Measurements from ENCODE around the gene PTGIR.

The PTGIR gene

DNA sequence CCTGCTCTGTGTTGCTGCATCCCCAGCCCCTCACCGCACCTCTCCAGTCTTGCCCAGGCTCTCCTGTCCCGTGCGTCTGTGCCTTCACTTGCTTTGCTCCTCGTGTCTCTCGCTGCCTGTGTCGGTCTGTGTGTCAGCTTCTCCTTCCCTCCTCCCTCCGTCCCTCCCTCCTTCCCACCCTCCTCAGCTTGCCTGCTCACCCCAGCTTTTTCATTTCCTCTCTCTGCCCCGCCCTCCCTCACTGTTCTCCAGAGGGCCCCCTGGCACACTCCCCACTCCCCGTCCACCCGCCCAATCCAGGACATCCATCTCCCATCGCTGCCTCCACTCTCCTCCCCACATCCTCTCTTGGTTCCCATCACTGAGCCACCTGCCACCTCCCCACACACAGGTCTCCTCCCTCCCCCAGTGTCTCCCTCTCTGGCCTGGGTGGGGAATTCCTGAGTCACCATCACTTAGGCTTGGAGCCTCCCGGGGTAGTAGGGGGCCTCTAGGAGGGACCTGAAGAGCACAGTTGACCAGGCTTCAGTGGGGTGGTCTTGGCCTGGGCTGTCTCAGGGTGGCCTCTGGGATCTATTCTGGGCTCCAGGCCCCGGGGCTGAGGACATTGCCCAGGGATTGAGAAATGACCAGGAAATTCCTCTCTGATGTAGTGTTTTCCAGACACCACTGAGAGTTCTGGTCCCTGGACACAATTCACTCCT is at the start of gene PTGIR:
Gene PTGIR, minus strand, starts transcription at position 132 of the 704 bp plus-strand sequence. CDS start 864 bp downstream, outside the sequence.
- Mint-ChIP-seq H3K27me3 (no peaks in the 10 kb centered on the region), H3K9me3 (no peaks in the 10 kb centered on the region), H3K36me3 (ENCODE audit: low read depth) (peaks cover 23% of the 10 kb centered on the region), H3K27ac (peak within 1 kb of the TSS; percentile 98), H3K4me1 (peaks cover 61% of the 10 kb centered on the region), H3K4me3 (peak within 1 kb of the TSS; percentile 98)
- DNase-seq (peak; percentile 68), ATAC-seq (peak; percentile 88)

- H3K9me3 Mint-ChIP-seq: no peaks in the 10 kb centered on the region
- peaks cover 26% of the 10 kb centered on the region for H3K36me3 Mint-ChIP-seq (ENCODE audit: low read depth)
- H3K4me1 Mint-ChIP-seq: no peaks in the 10 kb centered on the region
- no peak overlapping the region for H3K4me3 Mint-ChIP-seq
- ATAC-seq (no peak), DNase-seq (no peak)
- no peaks in the 10 kb centered on the region for H3K27me3 Mint-ChIP-seq
- H3K27ac Mint-ChIP-seq: no peak overlapping the region
These were observed 45.9 kb upstream of the PTGIR start for GRCh38 chr19:46670813-46671212.

DNA sequence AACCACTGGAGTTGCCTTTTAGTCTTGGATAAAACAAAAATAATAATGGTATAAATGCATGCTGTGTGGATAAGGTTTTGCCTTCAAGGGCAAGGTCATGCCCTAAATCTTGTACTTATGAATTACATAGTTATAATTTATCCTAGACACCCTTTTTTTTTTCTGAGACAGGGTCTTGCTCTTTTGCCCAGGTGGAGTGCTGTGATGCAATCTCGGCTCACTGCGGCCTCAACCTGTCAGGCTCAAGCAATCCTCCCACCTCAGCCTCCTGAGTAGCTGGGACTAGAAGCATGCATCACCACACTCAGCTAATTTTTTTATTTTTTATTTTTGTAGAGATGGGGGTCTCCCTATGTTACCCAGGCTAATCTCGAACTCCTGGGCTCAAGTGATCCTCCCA is 43.8 kb upstream of the PTGIR start:
- Mint-ChIP-seq H3K9me3 (no peaks in the 10 kb centered on the region), H3K27ac (no peak overlapping the region), H3K27me3 (no peaks in the 10 kb centered on the region)

GRCh38 chr19:46665072-46665471 is 40.2 kb upstream of the PTGIR start:
- no peaks in the 10 kb centered on the region for H3K9me3 Mint-ChIP-seq
- no peak overlapping the region for H3K4me3 Mint-ChIP-seq
- no peaks in the 10 kb centered on the region for H3K36me3 Mint-ChIP-seq (ENCODE audit: low read depth)
- H3K27ac Mint-ChIP-seq: no peak overlapping the region
- ATAC-seq (no peak), DNase-seq (no peak)
- H3K4me1 Mint-ChIP-seq: peaks cover 21% of the 10 kb centered on the region
- H3K27me3 Mint-ChIP-seq: peaks cover 2% of the 10 kb centered on the region

More for the DNA sequence above, 43.8 kb upstream of the PTGIR start:
- no peaks in the 10 kb centered on the region for H3K4me1 Mint-ChIP-seq
- no peak for ATAC-seq
- DNase-seq: no peak
- H3K36me3 Mint-ChIP-seq (ENCODE audit: low read depth): peaks cover 9% of the 10 kb centered on the region
- H3K4me3 Mint-ChIP-seq: no peak overlapping the region

DNA sequence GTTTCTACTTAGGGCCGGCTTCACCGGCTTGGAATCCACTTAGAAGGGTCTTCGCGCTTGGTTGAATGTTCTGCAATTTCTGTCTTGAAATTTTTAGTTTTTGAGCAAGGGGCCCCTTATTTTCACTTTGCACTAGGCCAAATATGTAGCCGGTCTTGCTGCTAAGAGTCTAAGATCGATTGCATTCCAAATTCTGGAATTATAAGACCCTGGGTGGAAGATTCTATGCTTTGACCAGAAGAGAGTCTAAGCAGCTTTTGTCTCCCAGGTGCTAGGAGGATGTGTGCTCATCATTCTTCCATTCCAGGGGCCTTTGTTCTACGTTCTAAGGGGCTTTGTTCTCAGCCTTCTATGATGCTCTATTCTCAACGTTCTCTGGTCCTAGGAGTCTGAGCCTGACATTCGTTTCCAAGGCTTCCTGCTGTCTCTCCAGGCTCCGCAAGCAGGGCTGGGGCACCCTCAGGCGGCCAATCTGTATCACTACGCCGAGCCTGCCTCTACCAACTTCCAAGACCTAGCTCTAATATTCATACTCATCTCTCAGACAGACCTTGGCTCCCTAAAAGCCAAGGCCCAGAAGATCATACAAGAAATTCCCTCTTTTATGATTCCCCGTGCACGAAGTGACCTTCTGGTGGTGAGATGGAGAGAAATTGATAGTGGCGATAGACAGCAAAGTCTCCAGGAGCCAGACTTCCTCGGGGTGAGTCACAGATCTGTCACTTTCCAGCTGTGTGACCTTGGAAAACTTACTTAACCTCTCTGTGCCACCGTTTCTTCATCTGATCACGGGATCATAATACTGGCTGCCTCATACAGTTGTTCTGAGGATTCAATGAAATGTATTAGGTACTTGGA is 37.1 kb upstream of the PTGIR start:
- peaks cover 28% of the 10 kb centered on the region for H3K4me1 Mint-ChIP-seq
- ATAC-seq: peak; percentile 64

GRCh38 chr19:46661020-46661731 is 36.3 kb upstream of the PTGIR start, which contains the start of gene DACT3:
Gene DACT3, minus strand, starts transcription at chr19:46661182. Its CDS starts 118 bp downstream, at chr19:46661064.
- Mint-ChIP-seq H3K4me3 (peak within 1 kb of the TSS; percentile 79), H3K4me1 (peaks cover 34% of the 10 kb centered on the region), H3K36me3 (ENCODE audit: low read depth) (no peaks in the 10 kb centered on the region), H3K9me3 (no peaks in the 10 kb centered on the region), H3K27me3 (peaks cover 18% of the 10 kb centered on the region), H3K27ac (peak within 1 kb of the TSS; percentile 77)
- peak; percentile 100 for DNase-seq
- peak; percentile 88 for ATAC-seq

More for the DNA sequence above, 37.1 kb upstream of the PTGIR start:
- H3K36me3 Mint-ChIP-seq (ENCODE audit: low read depth): no peaks in the 10 kb centered on the region
- peaks cover 15% of the 10 kb centered on the region for H3K27me3 Mint-ChIP-seq
- no peaks in the 10 kb centered on the region for H3K9me3 Mint-ChIP-seq
- H3K27ac Mint-ChIP-seq: peak overlapping the region; percentile 77
- DNase-seq: peak; percentile 77
- H3K4me3 Mint-ChIP-seq: peak overlapping the region; percentile 79

GRCh38 chr19:46660551-46661019 is 35.7 kb upstream of the PTGIR start:
- peaks cover 18% of the 10 kb centered on the region for H3K27me3 Mint-ChIP-seq
- H3K27ac Mint-ChIP-seq: no peak overlapping the region
- H3K4me3 Mint-ChIP-seq: peak overlapping the region; percentile 79
- peaks cover 34% of the 10 kb centered on the region for H3K4me1 Mint-ChIP-seq
- no peaks in the 10 kb centered on the region for H3K9me3 Mint-ChIP-seq
- peak; percentile 1 for ATAC-seq
- H3K36me3 Mint-ChIP-seq (ENCODE audit: low read depth): no peaks in the 10 kb centered on the region
- no peak for DNase-seq

- Mint-ChIP-seq H3K4me1 (peaks cover 34% of the 10 kb centered on the region), H3K36me3 (ENCODE audit: low read depth) (no peaks in the 10 kb centered on the region), H3K27ac (no peak overlapping the region), H3K9me3 (no peaks in the 10 kb centered on the region), H3K27me3 (peaks cover 20% of the 10 kb centered on the region), H3K4me3 (peak overlapping the region; percentile 79)
- DNase-seq (no peak), ATAC-seq (no peak)
These were observed 35.2 kb upstream of the PTGIR start for GRCh38 chr19:46660008-46660517.

DNA sequence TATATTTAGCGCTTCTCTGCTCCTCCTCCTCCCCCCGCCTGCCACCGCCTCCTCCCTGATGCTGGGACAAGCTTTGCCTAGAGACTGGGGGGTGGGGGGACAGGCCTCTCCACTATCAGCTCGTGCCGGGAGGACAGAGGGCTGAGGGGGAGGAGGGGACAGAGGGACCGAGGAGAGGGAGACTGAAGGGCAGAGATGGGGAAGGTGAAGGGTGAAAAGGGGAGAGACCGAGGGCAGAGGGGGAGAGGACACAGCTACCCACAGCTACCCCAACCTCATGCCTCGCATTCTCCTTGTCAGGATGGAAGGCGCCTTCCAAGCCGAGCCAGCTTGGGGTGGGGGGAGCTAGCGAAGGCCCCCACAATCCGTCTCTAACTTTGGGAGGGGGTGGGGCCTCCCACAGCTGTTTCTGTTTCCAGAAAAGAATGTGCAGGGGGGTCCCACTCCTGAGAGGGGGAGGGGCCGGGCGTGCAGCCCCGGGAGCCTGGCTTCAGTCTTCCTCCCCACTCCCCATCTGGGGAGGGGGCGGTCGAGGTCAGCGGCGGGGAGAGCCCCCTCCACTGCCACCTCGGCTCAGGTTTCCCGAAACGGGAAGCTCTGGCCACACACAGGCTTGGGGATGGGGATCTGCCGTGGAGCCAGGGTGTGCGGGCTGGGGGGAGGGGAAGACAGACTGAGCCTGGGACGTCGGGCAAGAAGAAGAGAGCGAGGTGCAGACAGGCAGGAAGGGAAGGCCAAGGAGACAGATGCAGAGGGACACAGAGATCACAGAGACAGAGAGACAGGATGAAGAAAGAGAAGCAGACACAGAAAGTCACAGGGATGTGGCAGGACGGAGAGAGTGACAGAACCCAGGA is 34.5 kb upstream of the PTGIR start:
- no peak overlapping the region for H3K27ac Mint-ChIP-seq
- H3K36me3 Mint-ChIP-seq (ENCODE audit: low read depth): no peaks in the 10 kb centered on the region
- H3K4me3 Mint-ChIP-seq: peak overlapping the region; percentile 79
- H3K9me3 Mint-ChIP-seq: no peaks in the 10 kb centered on the region
- ATAC-seq: no peak
- H3K4me1 Mint-ChIP-seq: peaks cover 34% of the 10 kb centered on the region
- peak; percentile 29 for DNase-seq
- peaks cover 23% of the 10 kb centered on the region for H3K27me3 Mint-ChIP-seq

DNA sequence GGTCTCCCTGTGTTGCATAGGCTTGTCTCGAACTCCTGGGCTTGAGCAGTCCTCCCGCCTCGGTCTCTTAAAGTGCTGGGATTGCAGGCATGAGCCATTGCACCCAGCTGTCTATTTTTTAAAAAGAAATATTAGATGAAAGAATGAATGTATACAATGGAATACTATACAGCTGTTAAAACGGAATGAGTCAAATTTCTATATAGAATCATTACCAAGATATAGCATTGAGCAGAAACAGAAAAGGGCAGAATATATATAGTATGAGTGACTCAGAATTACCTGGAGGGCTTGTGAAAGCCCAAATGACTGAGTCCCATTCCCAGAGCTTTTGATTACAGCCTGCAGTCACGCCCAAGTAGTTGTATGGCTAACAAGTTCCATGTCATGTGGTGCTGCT is 31.7 kb upstream of the PTGIR start:
- Mint-ChIP-seq H3K27me3 (peaks cover 35% of the 10 kb centered on the region), H3K36me3 (ENCODE audit: low read depth) (no peaks in the 10 kb centered on the region), H3K27ac (peak overlapping the region; percentile 40), H3K9me3 (no peaks in the 10 kb centered on the region), H3K4me1 (peaks cover 21% of the 10 kb centered on the region), H3K4me3 (no peak overlapping the region)
- peak; percentile 9 for ATAC-seq
- no peak for DNase-seq

- Mint-ChIP-seq H3K4me1 (peaks cover 12% of the 10 kb centered on the region), H3K9me3 (no peaks in the 10 kb centered on the region), H3K36me3 (ENCODE audit: low read depth) (no peaks in the 10 kb centered on the region), H3K27me3 (peaks cover 46% of the 10 kb centered on the region), H3K27ac (no peak overlapping the region), H3K4me3 (no peak overlapping the region)
- ATAC-seq: no peak
- no peak for DNase-seq
These were observed 29.8 kb upstream of the PTGIR start for GRCh38 chr19:46654621-46655152.

GRCh38 chr19:46650445-46650844 is 25.6 kb upstream of the PTGIR start:
- DNase-seq: no peak
- Mint-ChIP-seq H3K4me3 (no peak overlapping the region), H3K9me3 (peaks cover 4% of the 10 kb centered on the region), H3K27ac (no peak overlapping the region), H3K27me3 (peaks cover 52% of the 10 kb centered on the region), H3K36me3 (ENCODE audit: low read depth) (peaks cover 3% of the 10 kb centered on the region), H3K4me1 (peaks cover 10% of the 10 kb centered on the region)
- ATAC-seq: no peak

Data from activated naive CD8-positive, alpha-beta T cell treated with anti-CD3 and anti-CD28 coated beads, Interleukin-2, amount 50 U/mL, for 24 hours (primary cell).